GM21723 (cell line): ENCODE measurements around the gene UNC79.

Source experiments
- ATAC-seq: cut with Tn5 transposase; IDR thresholded peaks from one replicate; pipeline ENCODE4 v1.9.1; 2021; ENCODE audit warnings: mild to moderate bottlenecking, moderate library complexity; ENCODE audit not compliant: unreplicated experiment

Gene UNC79

GRCh38 chr14:93655078-93655750 is 224.5 kb downstream of the UNC79 start:
- no peak for ATAC-seq

- no peak for ATAC-seq
Measured at GRCh38 chr14:93657875-93658274, 227.1 kb downstream of the UNC79 start.

GRCh38 chr14:93663317-93663716 is 232.6 kb downstream of the UNC79 start:
- no peak for ATAC-seq

DNA sequence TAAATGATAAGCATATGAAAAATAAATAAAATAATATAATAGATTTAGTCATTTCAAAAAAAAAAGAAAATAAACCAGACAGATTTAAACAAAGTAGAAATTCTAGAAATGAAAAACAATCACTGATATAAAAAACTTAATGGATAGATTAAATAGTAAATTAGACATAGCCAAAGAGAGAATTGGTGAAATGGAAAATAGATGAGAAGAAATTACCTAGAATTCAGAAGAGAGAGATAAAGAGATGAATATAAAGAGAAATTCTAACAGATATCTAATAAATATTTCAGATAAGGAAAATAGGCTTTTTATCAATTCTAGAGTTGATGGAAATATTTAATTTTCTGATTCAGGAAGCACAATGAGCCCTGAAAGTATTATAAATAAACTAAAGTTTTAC is 234.4 kb downstream of the UNC79 start:
- no peak for ATAC-seq

- ATAC-seq = no peak
Measured at GRCh38 chr14:93669632-93670031, 238.9 kb downstream of the UNC79 start.

DNA sequence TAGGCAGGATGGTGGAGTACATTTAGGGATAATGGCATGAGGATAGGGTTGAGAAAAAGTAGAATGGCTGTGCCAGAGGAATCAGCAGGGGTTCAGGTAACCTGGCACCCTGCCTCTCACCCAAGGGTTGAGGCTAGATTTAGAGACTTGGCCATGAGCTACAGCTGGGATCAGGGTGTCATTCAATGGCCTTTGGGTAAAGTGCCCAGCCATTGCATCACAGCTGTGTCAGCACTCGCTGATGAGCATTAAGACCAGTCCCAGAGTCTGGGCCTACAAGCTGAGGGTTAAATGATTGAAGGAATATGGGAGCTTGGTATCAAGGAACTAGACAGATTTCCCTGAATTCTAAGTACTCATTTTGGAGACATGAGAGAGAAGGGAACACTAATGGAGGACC is 243.6 kb downstream of the UNC79 start:
- no peak for ATAC-seq

DNA sequence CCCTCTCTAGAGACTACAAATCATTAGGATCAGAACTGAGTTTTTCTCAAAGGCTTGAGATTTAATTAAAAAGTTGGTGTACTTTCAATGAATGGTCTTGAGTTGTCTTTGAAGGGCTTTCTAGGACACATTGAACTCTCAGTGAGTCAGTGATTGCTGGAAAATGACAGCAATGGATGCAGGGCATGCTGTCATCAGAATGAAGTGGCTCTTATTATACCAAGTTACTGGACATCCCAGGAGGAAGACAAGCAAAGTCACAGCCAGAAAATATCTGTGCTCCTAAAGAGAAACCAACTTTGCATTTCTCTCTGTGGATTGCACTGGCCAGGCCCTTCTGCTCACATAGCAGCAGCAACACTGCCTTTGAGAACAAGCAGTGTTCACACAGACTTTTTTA is 244.9 kb downstream of the UNC79 start:
- no peak for ATAC-seq

GRCh38 chr14:93676416-93676958 is 245.7 kb downstream of the UNC79 start:
- ATAC-seq = no peak

DNA sequence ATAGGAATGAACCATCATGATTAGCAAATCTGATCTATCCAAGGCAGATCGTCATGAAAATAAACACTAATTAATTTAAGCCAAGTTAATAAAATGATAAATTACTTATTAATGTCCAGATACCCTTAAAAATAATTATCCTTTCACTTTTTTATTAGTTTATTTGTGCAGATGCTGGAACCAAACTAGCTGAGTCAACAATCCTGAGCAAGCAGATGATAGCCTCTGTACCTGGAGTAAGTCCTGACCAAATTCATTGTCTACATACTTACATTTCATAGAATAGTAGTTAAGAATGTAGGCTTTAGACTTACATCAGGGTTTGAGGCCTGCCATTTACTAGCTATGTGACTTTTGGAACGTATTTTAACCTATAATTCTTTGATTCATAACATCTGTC is 251.7 kb downstream of the UNC79 start:
- ATAC-seq = no peak

DNA sequence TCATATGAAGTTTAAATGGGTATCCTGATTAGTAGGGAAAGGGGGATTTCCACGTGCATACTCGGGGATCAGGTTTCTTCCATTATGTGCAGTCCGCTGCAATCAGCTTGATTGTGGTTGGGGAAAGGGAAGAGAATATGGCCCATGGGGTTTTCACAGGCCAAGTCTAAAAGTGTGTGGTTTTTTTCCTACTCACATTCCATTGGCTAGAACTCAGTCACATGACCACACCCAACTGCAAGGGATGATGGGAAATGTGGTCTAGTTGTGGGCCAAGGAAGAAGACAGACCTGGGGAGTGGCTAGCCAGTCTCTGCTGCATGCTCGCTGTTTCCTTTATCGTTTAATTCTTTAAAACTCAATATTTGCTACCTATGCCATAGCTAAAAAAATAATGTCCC is 252.5 kb downstream of the UNC79 start:
- ATAC-seq = no peak

GRCh38 chr14:93685121-93685895 is 254.6 kb downstream of the UNC79 start:
- ATAC-seq = no peak

- no peak for ATAC-seq
Measured at GRCh38 chr14:93686268-93686667, 255.5 kb downstream of the UNC79 start.

DNA sequence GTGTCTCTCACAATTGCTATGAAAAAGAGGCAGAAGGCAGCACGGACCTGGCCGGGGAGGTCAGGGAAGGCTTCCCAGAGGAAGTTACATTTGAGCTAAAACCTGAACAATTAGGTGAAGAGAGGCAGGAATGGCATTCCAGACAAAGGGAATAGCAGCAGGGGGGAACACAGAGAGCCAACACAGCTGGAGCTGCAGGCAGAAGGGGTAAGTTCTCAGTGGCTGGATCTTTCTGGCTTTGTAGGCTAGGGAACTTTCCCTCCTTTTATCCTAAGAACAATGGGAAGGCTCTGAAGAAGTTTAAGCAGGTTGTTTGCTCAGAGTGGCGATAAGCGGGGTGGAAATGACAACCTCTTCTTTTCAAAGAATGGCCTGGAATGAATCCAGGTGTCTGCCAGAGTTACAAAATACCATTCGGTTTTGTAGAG is 257.5 kb downstream of the UNC79 start:
- ATAC-seq = no peak

GRCh38 chr14:93688820-93689219 is 258.1 kb downstream of the UNC79 start:
- ATAC-seq = no peak

DNA sequence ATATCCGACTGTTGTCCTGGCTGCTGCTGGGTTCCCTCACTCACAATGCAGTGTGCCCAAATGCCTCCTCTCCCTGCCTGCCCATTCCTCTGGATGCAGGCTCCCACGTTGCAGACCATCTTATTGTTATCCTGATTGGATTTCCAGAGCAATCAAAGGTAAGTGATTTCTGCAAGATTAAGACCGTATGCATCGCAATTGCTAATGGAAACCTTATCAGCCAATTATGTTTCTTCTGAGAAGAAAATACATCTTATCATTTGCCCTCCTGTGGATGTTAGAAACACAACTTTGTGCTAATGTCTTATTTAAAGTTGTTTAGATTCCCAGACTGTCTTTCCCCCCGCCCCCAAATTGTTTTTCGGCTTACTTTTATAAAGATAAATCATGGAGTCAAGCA is 259.4 kb downstream of the UNC79 start:
- no peak for ATAC-seq

DNA sequence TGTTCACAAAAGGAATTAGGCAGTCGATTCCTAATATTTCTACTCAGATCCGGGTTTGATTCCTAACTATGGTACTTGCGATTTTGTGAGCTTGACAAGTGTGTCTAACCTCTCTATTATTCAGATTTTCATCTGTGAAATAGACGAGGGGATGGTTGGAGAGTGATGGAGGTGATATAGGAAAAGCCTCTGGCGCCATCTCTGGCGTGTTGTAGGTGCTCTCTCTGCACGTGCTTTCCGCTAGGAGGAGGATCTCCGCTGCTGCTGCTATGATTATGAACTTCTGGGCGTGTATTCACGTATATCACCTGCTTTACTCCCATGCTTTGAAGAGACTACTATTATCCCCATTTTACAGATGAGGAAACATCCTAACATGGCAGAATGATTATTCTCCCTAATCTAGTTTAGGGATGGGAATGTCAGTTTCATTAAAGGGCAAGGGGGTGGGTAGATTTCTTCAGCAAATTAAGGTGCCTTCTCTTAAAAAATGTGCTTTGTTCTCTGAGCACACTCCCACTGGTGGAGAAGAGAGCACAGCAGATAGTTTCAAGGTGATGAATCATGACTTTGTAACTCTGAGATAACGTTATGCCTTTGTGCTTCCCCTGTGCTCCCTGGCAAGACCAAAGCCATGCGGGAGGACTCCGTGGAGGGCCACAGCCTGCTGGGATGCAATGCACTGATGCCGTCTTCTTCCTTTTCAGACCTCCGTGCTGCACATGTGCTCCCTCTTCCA is 260.5 kb downstream of the UNC79 start:
- no peak for ATAC-seq

- no peak for ATAC-seq
Measured at GRCh38 chr14:93693914-93694313, 263.2 kb downstream of the UNC79 start.

DNA sequence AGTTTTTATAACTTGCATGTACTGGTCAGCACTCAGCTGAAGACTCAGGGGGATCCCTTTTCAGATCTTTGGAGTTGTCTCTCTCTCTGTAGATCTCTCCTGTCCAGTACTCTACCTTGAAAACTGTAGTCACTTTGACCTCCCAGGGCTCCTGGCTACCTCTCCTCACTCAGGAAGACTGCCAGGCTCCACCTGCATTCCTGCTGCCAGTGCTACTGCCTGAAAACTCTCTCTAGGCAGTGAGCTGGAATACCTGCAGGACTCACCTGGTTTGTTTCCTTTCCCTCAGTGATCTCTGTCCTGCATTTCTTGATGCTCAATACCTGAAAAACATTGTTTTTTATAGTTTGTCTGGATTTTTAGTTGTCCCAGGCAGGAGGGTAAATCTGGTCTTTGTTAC is 270.2 kb downstream of the UNC79 start:
- no peak for ATAC-seq

DNA sequence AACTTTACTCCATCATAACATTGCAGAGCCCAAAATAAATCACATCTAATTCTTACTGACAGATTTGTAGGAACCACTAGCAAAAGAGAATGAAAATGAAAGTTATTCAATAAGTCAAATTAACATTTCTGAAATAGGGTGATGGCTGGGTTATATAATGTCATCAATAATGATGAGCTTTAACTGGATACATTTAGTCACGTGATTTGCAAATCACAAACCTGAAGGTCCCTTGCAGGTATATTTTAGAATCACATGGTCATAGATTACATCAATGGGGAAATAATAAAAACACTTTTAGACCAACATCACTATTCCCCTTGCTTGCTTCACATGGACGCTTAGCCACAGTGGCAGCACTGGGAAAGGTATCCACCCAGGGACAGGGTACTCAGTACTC is 270.8 kb downstream of the UNC79 start:
- ATAC-seq = no peak

DNA sequence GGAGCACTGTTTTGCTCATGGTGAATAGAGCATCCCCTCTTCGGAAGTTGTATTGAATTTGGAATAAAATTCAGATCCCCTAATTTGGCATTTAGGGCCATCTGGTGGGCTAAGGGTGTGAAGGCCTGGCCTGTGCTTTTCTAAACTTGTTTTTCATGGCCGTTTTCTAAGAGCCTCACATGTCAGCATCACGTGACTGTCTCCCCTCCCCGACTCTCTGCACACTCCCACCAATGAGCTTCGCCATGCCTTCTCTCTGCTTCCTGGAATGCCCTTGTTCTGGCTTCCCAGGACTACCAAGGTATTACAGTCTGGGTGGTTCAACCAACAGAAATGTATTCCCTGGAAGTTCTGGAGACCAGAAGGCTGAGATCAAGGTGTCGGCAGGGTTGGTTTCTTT is 272.2 kb downstream of the UNC79 start:
- ATAC-seq = no peak

DNA sequence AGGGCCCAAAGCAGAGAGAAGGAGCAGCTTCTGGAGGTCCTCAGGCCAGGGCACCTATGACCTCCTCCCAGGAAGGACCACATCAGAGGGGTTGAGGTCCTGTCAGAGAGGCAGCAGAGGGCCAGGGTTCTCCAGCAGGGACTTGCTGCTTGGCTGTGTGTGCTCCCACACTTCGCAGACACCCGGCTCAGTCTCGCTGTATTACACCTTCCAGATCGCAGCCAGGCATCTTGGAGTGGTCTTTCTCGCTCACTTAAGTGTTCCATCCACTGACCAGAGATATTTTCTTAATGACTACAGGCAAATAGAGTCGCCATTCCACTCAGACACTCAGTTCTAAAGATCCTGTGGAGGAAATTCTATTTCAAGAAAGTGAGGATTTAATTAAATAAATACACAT is 273.2 kb downstream of the UNC79 start:
- ATAC-seq = no peak
